Gastroesophageal sphincter (tissue), 4 donors: ENCODE results near the gene CARD14. TPM values are rescaled to one million over a fixed set of nuclear protein-coding genes. Genes with fewer than 3 reads are reported as not detected.

Experiments used
- ATAC-seq: fragments of 150-250 bp; one replicate; pipeline ENCODE4 v1.9.1; 2016; ENCODE audit warnings: mild to moderate bottlenecking, moderate library complexity
- H3K27ac ChIP-seq, 4 donors: fragments of 200-600 bp; sonication (generic) in 3 of 4; 1 replicate in 3 of 4; 2 replicates in 1 of 4; pipeline ENCODE4 v1.5.1; 2016 to 2019
- H3K27me3 ChIP-seq: fragments of 200-600 bp; sonication (generic); one replicate; pipeline ENCODE4 v1.5.1; 2019
- H3K36me3 ChIP-seq, 2 donors: fragments of 200-600 bp; sonication (generic); one replicate each; pipeline ENCODE4 v1.5.1; 2019; ENCODE audit warnings: control low read depth in 1 of 2
- H3K4me1 ChIP-seq, 3 donors: fragments of 200-600 bp; sonication (generic); 1 replicate in 2 of 3; 2 replicates in 1 of 3; pipeline ENCODE4 v1.5.1; 2016 to 2019; ENCODE audit warnings: control low read depth in 2 of 3
- H3K4me3 ChIP-seq, 2 donors: fragments of 200-600 bp; sonication (generic); one replicate each; pipeline ENCODE4 v1.5.1; 2019; ENCODE audit warnings: mild to moderate bottlenecking in 1 of 2, moderate library complexity in 1 of 2
- H3K9me3 ChIP-seq, 3 donors: fragments of 200-600 bp; sonication (generic); one replicate each; pipeline ENCODE4 v1.5.1; 2017 to 2019; ENCODE audit warnings: control low read depth in 2 of 3
- EP300 ChIP-seq: sonication (generic); formaldehyde crosslinking; IDR thresholded peaks from one replicate; pipeline ENCODE4 v1.6.1; 2017; ENCODE audit warnings: antibody characterized with exemption, mild to moderate bottlenecking
- POLR2A ChIP-seq, 2 donors: fragments of 450-650 bp; IDR thresholded peaks; one replicate each; pipeline ENCODE4 v1.6.1; 2017; ENCODE audit warnings: antibody characterized with exemption in 2 of 2, mild to moderate bottlenecking in 2 of 2, moderate library complexity in 1 of 2
- POLR2AphosphoS5 ChIP-seq: sonication (generic); formaldehyde crosslinking; IDR thresholded peaks from one replicate; pipeline ENCODE4 v1.6.1; 2017; ENCODE audit warnings: antibody characterized with exemption
- WGBS, 2 donors: methylation state at CpG; one replicate each; pipeline ENCODE4 v1.1.5; 2018; ENCODE audit warnings: low coverage in 1 of 2; 5-methylcytosine and 5-hydroxymethylcytosine counted together
- total RNA-seq, 4 donors: library from RNA; depleted of rRNA; stranded (reverse); fragments of >200 nt; gene quantifications; one replicate each; pipeline ENCODE4 v1.1.0, GENCODE V29; 2016
- TF ChIP-seq, protein P1 (sequence below), 4 experiments: fragments of 200-600 bp in 2 of 4; fragments of 450-650 bp in 2 of 4; sonication (generic) in 1 of 4; IDR thresholded peaks; one replicate each; pipeline ENCODE4 v1.5.1; 2017 to 2019; ENCODE audit warnings: antibody characterized with exemption in 4 of 4, mild to moderate bottlenecking in 2 of 4, moderate library complexity in 2 of 4

The CARD14 gene
- total RNA-seq, 4 donors from 2014 or later = 0.78 to 0.81 TPM; not detected in 2

DNA sequence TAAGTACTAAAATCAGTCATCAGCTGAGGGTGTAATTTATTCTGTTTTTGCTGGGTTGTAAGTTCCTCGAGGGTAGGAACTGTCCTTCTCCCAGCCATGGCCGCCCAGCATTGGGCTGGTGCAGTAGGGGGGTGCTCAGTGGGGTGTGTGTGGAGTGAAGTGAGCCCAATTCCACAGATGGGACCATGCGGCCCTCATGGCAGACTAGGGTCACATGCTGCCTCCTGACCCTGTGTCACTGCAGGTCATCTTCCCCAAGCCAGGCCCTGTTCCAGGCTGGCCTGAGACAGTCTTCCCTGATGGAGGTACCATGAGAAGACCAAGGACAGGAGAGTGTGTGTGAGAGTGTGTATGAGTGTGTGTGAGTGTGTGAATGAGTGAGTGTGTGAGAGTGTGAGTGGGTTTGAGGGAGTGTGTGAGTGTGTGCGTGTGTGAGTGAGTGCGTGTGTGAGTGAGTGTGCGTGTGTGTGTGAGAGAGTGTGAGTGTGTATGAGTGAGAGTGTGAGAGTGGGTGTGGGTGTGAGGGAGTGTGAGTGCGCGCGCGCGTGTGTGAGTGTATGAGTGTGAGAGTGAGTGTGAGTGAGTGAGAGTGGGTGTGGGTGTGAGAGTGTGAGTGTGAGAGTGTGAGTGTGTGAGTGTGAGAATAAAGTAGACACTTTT, 54.1 kb downstream of the CARD14 start:
- Histone ChIP-seq H3K4me1 (peaks cover 0 to 37% (median 10%) of the 10 kb centered on the region in 3 donors), H3K27me3 (no peaks in the 10 kb centered on the region), H3K4me3 (no peak overlapping the region), H3K9me3 (no peaks in the 10 kb centered on the region), H3K36me3 (peaks cover 0 to 58% of the 10 kb centered on the region in 2 donors), H3K27ac (no peak overlapping the region)
- no peak for ATAC-seq
- TF ChIP-seq POLR2A (IDR thresholded peaks at IDR 0.05) (no peak), POLR2AphosphoS5 (no peak), EP300 (no peak)
- TF ChIP-seq, protein P1, sequence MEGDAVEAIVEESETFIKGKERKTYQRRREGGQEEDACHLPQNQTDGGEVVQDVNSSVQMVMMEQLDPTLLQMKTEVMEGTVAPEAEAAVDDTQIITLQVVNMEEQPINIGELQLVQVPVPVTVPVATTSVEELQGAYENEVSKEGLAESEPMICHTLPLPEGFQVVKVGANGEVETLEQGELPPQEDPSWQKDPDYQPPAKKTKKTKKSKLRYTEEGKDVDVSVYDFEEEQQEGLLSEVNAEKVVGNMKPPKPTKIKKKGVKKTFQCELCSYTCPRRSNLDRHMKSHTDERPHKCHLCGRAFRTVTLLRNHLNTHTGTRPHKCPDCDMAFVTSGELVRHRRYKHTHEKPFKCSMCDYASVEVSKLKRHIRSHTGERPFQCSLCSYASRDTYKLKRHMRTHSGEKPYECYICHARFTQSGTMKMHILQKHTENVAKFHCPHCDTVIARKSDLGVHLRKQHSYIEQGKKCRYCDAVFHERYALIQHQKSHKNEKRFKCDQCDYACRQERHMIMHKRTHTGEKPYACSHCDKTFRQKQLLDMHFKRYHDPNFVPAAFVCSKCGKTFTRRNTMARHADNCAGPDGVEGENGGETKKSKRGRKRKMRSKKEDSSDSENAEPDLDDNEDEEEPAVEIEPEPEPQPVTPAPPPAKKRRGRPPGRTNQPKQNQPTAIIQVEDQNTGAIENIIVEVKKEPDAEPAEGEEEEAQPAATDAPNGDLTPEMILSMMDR (IDR thresholded peaks at IDR 0.05) = no peak
- 78 to 95% methylated on average over 6 to 10 of the region's 11 CpGs for WGBS, 2 donors

DNA sequence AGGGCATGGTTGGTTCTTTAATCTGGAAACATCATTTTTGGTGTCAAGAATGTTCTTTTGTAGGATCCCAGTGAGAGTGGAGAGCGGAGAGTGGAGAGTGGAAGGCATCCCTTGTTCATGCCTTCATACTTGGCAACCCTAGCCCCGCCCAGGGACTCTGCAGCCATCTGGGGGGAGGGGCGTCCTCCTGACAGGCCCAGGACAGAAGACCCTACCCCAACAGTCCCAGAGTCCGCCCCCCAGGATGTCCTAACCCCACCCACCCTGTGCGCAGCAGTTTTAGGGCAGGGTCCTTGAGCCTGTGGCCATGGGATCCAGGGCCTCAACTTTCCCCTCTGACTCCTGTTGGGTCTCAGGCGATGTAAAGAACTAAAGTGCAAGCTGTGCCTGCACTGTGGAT, 54.9 kb downstream of the CARD14 start:
- 92% methylated on average over 2 of the region's 6 CpGs; no CpG with 5 or more reads in 1 of the 2 donors for WGBS, 2 donors
- TF ChIP-seq POLR2AphosphoS5 (no peak), EP300 (no peak), POLR2A (IDR thresholded peaks at IDR 0.05) (no peak)
- TF ChIP-seq, protein P1 (IDR thresholded peaks at IDR 0.05) = no peak
- ATAC-seq = no peak
- no peak overlapping the region for H3K27ac ChIP-seq
- peaks cover 0 to 65% of the 10 kb centered on the region in 2 donors for H3K36me3 ChIP-seq
- H3K27me3 ChIP-seq = no peaks in the 10 kb centered on the region
- peaks cover 0 to 30% (median 10%) of the 10 kb centered on the region in 3 donors for H3K4me1 ChIP-seq
- no peak overlapping the region for H3K4me3 ChIP-seq
- no peaks in the 10 kb centered on the region for H3K9me3 ChIP-seq

DNA sequence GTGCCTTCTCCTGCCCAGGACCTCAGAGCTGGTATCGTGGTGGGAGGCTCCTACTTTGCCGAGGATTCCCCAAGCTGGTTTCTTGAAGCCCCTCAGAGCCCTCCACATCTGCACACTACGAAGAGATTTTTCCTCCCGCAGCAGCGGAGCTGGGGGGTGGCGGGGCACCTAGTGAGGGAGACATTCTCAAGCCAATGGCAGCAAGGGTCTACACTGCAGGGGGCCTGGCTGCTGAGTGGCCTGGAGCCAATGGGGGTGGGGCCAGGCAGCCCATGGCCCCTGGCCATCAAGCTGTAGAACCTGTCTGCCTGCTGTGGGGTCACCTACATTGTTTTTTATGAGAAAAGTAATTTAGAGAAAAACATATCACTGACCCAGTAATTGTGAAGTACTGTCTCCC, 55.4 kb downstream of the CARD14 start:
- H3K9me3 ChIP-seq = no peaks in the 10 kb centered on the region
- no peak overlapping the region for H3K4me3 ChIP-seq
- H3K27me3 ChIP-seq = no peaks in the 10 kb centered on the region
- no peak overlapping the region for H3K27ac ChIP-seq
- no peak for ATAC-seq
- TF ChIP-seq POLR2AphosphoS5 (no peak), POLR2A (IDR thresholded peaks at IDR 0.05) (no peak), EP300 (no peak)
- TF ChIP-seq, protein P1 (IDR thresholded peaks at IDR 0.05) = no peak
- peaks cover 0 to 70% of the 10 kb centered on the region in 2 donors for H3K36me3 ChIP-seq
- H3K4me1 ChIP-seq = peaks cover 0 to 27% (median 10%) of the 10 kb centered on the region in 3 donors
- WGBS, 2 donors = 89 to 100% methylated on average over 1 to 3 of the region's 6 CpGs

DNA sequence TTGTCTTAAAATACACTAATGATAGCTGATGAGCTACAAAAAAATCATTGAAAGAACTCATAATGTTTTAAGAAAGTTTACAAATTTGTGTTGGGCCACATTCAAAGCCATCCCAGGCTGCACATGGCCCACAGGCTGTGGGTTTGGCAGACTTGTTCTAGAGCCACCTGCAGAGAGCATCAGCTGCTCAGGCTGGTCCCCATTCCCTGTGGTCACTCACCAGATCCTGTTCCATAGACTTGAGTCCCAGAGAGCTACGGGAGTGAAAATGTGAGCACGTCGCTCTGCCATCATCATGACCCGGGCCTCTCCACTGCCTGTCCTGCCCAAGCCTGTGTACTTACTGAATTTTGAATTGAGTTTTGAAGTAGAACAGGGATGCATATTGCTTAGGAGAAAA, 57.3 kb downstream of the CARD14 start:
- 87% methylated on average over 4 of the region's 4 CpGs; no CpG with 5 or more reads in 1 of the 2 donors for whole genome bisulfite sequencing, 2 donors
- Histone ChIP-seq H3K4me1 (peaks cover 0 to 14% (median 3%) of the 10 kb centered on the region in 3 donors), H3K9me3 (peaks cover 0 to 2% (median 0%) of the 10 kb centered on the region in 3 donors), H3K27me3 (no peaks in the 10 kb centered on the region), H3K4me3 (no peak overlapping the region), H3K27ac (no peak overlapping the region), H3K36me3 (peaks cover 0 to 90% of the 10 kb centered on the region in 2 donors)
- no peak for ATAC-seq
- no peak for TF ChIP-seq POLR2A (IDR thresholded peaks at IDR 0.05)
- TF ChIP-seq EP300 = no peak

DNA sequence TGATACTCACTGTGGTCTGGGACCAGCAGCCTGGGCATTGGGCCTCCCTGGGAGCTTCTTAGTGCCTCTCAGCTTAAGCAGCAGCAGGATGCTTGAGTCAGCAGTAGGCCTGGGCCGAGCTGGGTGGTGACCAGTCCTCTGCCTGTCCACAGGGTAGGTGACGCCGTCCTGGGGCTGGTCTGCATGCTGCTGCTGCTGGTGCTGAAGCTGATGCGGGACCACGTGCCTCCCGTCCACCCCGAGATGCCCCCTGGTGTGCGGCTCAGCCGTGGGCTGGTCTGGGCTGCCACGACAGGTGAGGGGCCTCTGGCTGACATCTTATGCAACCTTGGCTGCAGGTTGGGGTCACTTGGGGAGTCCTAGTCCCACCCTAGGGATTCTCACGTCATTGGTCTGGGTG, 57.8 kb downstream of the CARD14 start:
- 80 to 95% methylated on average over 1 to 4 of the region's 11 CpGs for WGBS, 2 donors
- Histone ChIP-seq H3K4me1 (peaks cover 0 to 8% (median 1%) of the 10 kb centered on the region in 3 donors), H3K27me3 (no peaks in the 10 kb centered on the region), H3K9me3 (peaks cover 0 to 7% (median 0%) of the 10 kb centered on the region in 3 donors), H3K4me3 (no peak overlapping the region), H3K27ac (no peak overlapping the region), H3K36me3 (peaks cover 0 to 93% of the 10 kb centered on the region in 2 donors)
- TF ChIP-seq, protein P1 (IDR thresholded peaks at IDR 0.05) = no peak
- TF ChIP-seq EP300 (no peak), POLR2AphosphoS5 (no peak), POLR2A (IDR thresholded peaks at IDR 0.05) (no peak)
- ATAC-seq = no peak
